GM12864 (cell line): Measurements from ENCODE around the gene CALCB.

ENCODE experiments used
- DNase-seq: peaks from one replicate; pipeline ENCODE4 v3.0.0-alpha.2; 2011; ENCODE audit warnings: low read depth
- H3K4me3 ChIP-seq: 2 replicates; pipeline ENCODE4 v1.5.1; 2011; ENCODE audit warnings: mild to moderate bottlenecking, low read depth, low read length, control low read depth
- CTCF ChIP-seq: IDR thresholded peaks from 2 replicates; pipeline ENCODE4 v1.5.1; 2011; ENCODE audit warnings: low read depth, mild to moderate bottlenecking, moderate library complexity, low read length, control low read depth, inconsistent platforms; ENCODE audit errors: missing control alignments

CALCB gene

GRCh38 chr11:15117751-15118150, 44.4 kb downstream of the CALCB start:
- H3K4me3 ChIP-seq, result no peak overlapping the region
- no peak for TF ChIP-seq CTCF
- no peak for DNase-seq

- no peak for DNase-seq
- no peak for TF ChIP-seq CTCF
These were observed 45.0 kb downstream of the CALCB start for GRCh38 chr11:15118431-15118830.

GRCh38 chr11:15119352-15119751, 46.0 kb downstream of the CALCB start:
- no peak overlapping the region for H3K4me3 ChIP-seq
- TF ChIP-seq CTCF, result no peak
- DNase-seq, result no peak

More at GRCh38 chr11:15118431-15118830, 45.0 kb downstream of the CALCB start:
- H3K4me3 ChIP-seq, result no peak overlapping the region

GRCh38 chr11:15119826-15120225, 46.4 kb downstream of the CALCB start:
- no peak for DNase-seq
- TF ChIP-seq CTCF, result no peak
- H3K4me3 ChIP-seq, result no peak overlapping the region

GRCh38 chr11:15123849-15124248, 50.5 kb downstream of the CALCB start:
- no peak for DNase-seq
- no peak overlapping the region for H3K4me3 ChIP-seq
- TF ChIP-seq CTCF, result no peak

- no peak for TF ChIP-seq CTCF
These were observed 51.1 kb downstream of the CALCB start for GRCh38 chr11:15124528-15124927.

GRCh38 chr11:15127341-15127740, 53.9 kb downstream of the CALCB start:
- TF ChIP-seq CTCF, result no peak
- H3K4me3 ChIP-seq, result no peak overlapping the region
- DNase-seq, result no peak

More at GRCh38 chr11:15124528-15124927, 51.1 kb downstream of the CALCB start:
- DNase-seq, result no peak
- no peak overlapping the region for H3K4me3 ChIP-seq
